GM12878 (cell line): ENCODE measurements around the gene LIN37. TPM values are rescaled to one million over a fixed set of nuclear protein-coding genes. Genes with fewer than 3 reads are reported as not detected.

Source experiments
- ATAC-seq: fragments of 200-7000 bp; cut with Tn5 transposase; 3 replicates; pipeline ENCODE4 v1.9.1; 2020; ENCODE audit warnings: mild to moderate bottlenecking, moderate library complexity
- BruUV-seq: library from RNA; stranded (reverse); fragments of 400-500 nt; replicated peaks from 2 replicates; lab custom pipeline; 2021; lab: Mats Ljungman, UMichigan
- CTCF ChIA-PET: fragments of 300-600 bp; sonication (Branson Sonifier 250); formaldehyde crosslinking; extraction: SDS; loops from one replicate; lab custom pipeline; 2021; ENCODE audit warnings: inconsistent platforms; lab: Yijun Ruan, JAX
- POLR2A ChIA-PET: fragments of 350-600 bp; formaldehyde crosslinking; extraction: SDS; loops from one replicate; lab custom pipeline; 2021; ENCODE audit warnings: inconsistent platforms; lab: Charles Lee
- RAD21 ChIA-PET: fragments of 300-600 bp; sonication (Branson Sonifier 250); formaldehyde crosslinking; loops from one replicate; lab custom pipeline; 2023; ENCODE audit warnings: antibody characterized with exemption; ENCODE audit not compliant: unreplicated experiment; lab: Charles Lee
- SMC1A ChIA-PET: fragments of 300-600 bp; sonication (Branson Sonifier 250); formaldehyde crosslinking; loops from one replicate; lab custom pipeline; 2023; ENCODE audit not compliant: unreplicated experiment, uncharacterized antibody; lab: Charles Lee
- DNase-seq: peaks from one replicate; pipeline ENCODE4 v3.0.0-alpha.2; 2011; ENCODE audit warnings: low read depth, low spot score
- FAIRE-seq: peaks from 3 replicates; lab custom pipeline; 2011; peaks lifted over from hg19 to GRCh38; lab: Jason Lieb, UNC
- H2AFZ ChIP-seq: 2 replicates; pipeline ENCODE4 v1.6.0; 2011; ENCODE audit warnings: low read depth, low read length, control low read depth; ENCODE audit not compliant: control insufficient read depth
- H3K27ac ChIP-seq: 2 replicates; pipeline ENCODE4 v1.5.1; 2011; ENCODE audit warnings: control low read depth; ENCODE audit not compliant: control insufficient read depth, insufficient read depth
- H3K27me3 ChIP-seq, 2 experiments: replicated peaks in 1 of 2; 2 replicates each; pipeline versions ENCODE4 v1.6.0 to v1.6.1; 2011; ENCODE audit warnings: low read length in 1 of 2; ENCODE audit not compliant: control insufficient read depth in 2 of 2, insufficient read depth in 2 of 2
- H3K36me3 ChIP-seq, 2 experiments: 2 replicates each; pipeline ENCODE4 v1.5.1; 2011; ENCODE audit warnings: low read length in 1 of 2; ENCODE audit not compliant: control insufficient read depth in 2 of 2, insufficient read depth in 2 of 2
- H3K4me1 ChIP-seq: 2 replicates; pipeline ENCODE4 v1.6.1; 2011; ENCODE audit warnings: mild to moderate bottlenecking, low read length, moderate library complexity, mixed read lengths; ENCODE audit not compliant: control insufficient read depth, insufficient read depth
- H3K4me2 ChIP-seq: 2 replicates; pipeline ENCODE4 v1.6.0; 2011; ENCODE audit warnings: control low read depth; ENCODE audit not compliant: control insufficient read depth, insufficient read depth
- H3K4me3 ChIP-seq: fragments of 200-600 bp; sonication (generic); 2 replicates; pipeline ENCODE4 v1.5.1; 2016
- H3K79me2 ChIP-seq: 2 replicates; pipeline ENCODE4 v1.6.0; 2011; ENCODE audit warnings: low read length; ENCODE audit not compliant: control insufficient read depth, insufficient read depth
- H3K9ac ChIP-seq: 2 replicates; pipeline ENCODE4 v1.8.0; 2011; ENCODE audit warnings: low read length, control low read depth, mixed read lengths; ENCODE audit not compliant: control insufficient read depth, insufficient read depth
- H3K9me3 ChIP-seq: replicated peaks from 3 replicates; pipeline ENCODE4 v1.5.1; 2011; ENCODE audit warnings: mild to moderate bottlenecking, low read length; ENCODE audit not compliant: control insufficient read depth, insufficient read depth
- H4K20me1 ChIP-seq: 2 replicates; pipeline ENCODE4 v1.6.0; 2011; ENCODE audit not compliant: control insufficient read depth, insufficient read depth
- ATF2 ChIP-seq: IDR thresholded peaks from 2 replicates; pipeline ENCODE4 v1.6.1; 2012; ENCODE audit warnings: low read length, inconsistent platforms
- CBX5 ChIP-seq: sonication (generic); IDR thresholded peaks from 2 replicates; pipeline ENCODE4 v1.6.1; 2016; ENCODE audit warnings: low read depth, moderate library complexity, mild to moderate bottlenecking, inconsistent platforms
- CHD1 ChIP-seq: IDR thresholded peaks from 2 replicates; pipeline ENCODE4 v1.6.1; 2012; ENCODE audit warnings: low read depth, low read length, improper control_type of control experiment
- EZH2 ChIP-seq: IDR thresholded peaks from 2 replicates; pipeline ENCODE4 v1.6.1; 2012; ENCODE audit warnings: low read depth, mild to moderate bottlenecking, control low read depth, inconsistent platforms, low read length, borderline replicate concordance; ENCODE audit not compliant: control insufficient read depth
- LARP7 ChIP-seq: fragments of 450-650 bp; IDR thresholded peaks from 2 replicates; pipeline ENCODE4 v1.6.1; 2017; ENCODE audit warnings: mild to moderate bottlenecking
- NFXL1 ChIP-seq: fragments of 450-650 bp; IDR thresholded peaks from 2 replicates; pipeline ENCODE4 v1.6.1; 2017; ENCODE audit warnings: antibody characterized with exemption, mild to moderate bottlenecking, borderline replicate concordance
- SIN3A ChIP-seq: IDR thresholded peaks from 2 replicates; pipeline ENCODE4 v1.6.1; 2012; ENCODE audit warnings: low read depth, low read length, improper control_type of control experiment
- STAT1 ChIP-seq: fragments of 450-650 bp; conservative IDR thresholded peaks from 2 replicates; pipeline ENCODE4 v1.6.1; 2014; ENCODE audit warnings: antibody characterized with exemption, mild to moderate bottlenecking
- TCF7 ChIP-seq: IDR thresholded peaks from 2 replicates; pipeline ENCODE4 v1.6.1; 2014; ENCODE audit warnings: antibody characterized with exemption, borderline replicate concordance
- ZNF217 ChIP-seq: fragments of 450-650 bp; IDR thresholded peaks from 2 replicates; pipeline ENCODE4 v1.6.1; 2017; ENCODE audit warnings: antibody characterized with exemption, mild to moderate bottlenecking
- WGBS: methylation state at CpG from one replicate; pipeline ENCODE4 v1.1.6; 2016; ENCODE audit warnings: low lambda C conversion rate; ENCODE audit not compliant: insufficient replicate concordance, insufficient coverage; ENCODE audit errors: missing lambda C conversion rate; 5-methylcytosine and 5-hydroxymethylcytosine counted together
- in situ Hi-C: fragments of 300-500 bp; cut with MboI; formaldehyde crosslinking; loops from 9 replicates; pipeline ENCODE4 v1.14.3; 2018; ENCODE audit warnings: mixed read lengths
- intact Hi-C: fragments of 100-400 bp; cut with micrococcal nuclease; formaldehyde crosslinking; loops from one replicate; pipeline ENCODE4 v1.14.2; 2022; ENCODE audit not compliant: unreplicated experiment
- polyA plus RNA-seq, 11 experiments: library from polyadenylated mRNA; depleted of rRNA in 4 of 11; unstranded in 6 of 11; stranded (reverse) in 5 of 11; fragments of >200 nt; fragmentation: Nextera tagmentation in 4 of 11; fragmentation: Illumina TruSeq in 1 of 11; extraction: Ambion mirVana in 4 of 11; extraction: Trizol in 1 of 11; gene quantifications; 1 replicate in 1 of 11; 2 replicates in 10 of 11; pipeline versions ENCODE4 v1.2.1 to v1.2.3, GENCODE V29; 2011 to 2016; ENCODE audit warnings: inconsistent platforms in 2 of 11, missing spikeins in 2 of 11, low read depth in 1 of 11
- total RNA-seq, 4 experiments: library from RNA; depleted of rRNA in 3 of 4; stranded (reverse); fragments of >200 nt in 3 of 4; fragmentation: Illumina TruSeq in 1 of 4; extraction: Trizol in 1 of 4; gene quantifications; 2 replicates each; pipeline versions ENCODE4 v1.2.1 to v1.2.3, GENCODE V29; 2013 to 2021
- TF ChIP-seq, protein P1 (sequence below): fragments of 450-650 bp; formaldehyde crosslinking; IDR thresholded peaks from 2 replicates; pipeline ENCODE4 v1.4.0; 2020; ENCODE audit warnings: mild to moderate bottlenecking, moderate library complexity

The LIN37 gene
- total and polyA plus RNA-seq, 10 of the 15 experiments (the other 5 are each of a cell fraction or from before 2014, with no cell fraction given), result 0.69 to 11.9 (median 7.6) TPM

DNA sequence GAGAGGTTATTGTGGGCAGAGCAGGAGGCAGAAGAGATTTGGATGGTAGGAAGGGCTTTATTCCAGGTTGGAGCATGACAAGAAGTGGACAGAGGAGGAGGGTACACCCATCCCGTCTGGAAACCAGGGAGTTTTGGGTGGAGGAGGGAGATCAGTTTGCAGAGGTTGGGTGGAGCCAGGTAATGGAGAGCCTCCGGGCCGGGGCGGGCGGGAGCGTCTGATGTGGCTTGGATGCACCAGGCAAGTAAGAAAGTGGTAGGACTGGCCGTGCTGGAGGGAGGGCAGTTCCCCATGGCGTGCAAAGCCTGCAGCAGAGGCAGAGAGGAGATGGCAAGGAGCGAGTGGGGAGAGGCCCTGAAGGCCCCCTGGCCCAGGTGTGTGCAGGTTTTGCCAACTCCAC is 17.0 kb upstream of the LIN37 start:
- WGBS, result 78% methylated on average over 6 of the region's 9 CpGs
- ATAC-seq, result no peak
- Histone ChIP-seq H3K36me3 (peaks cover 14 to 40% of the 10 kb centered on the region in 2 experiments), H3K9me3 (no peaks in the 10 kb centered on the region), H3K4me1 (no peaks in the 10 kb centered on the region), H3K79me2 (no peaks in the 10 kb centered on the region), H3K4me2 (no peak overlapping the region), H3K4me3 (no peak overlapping the region), H2AFZ (no peak overlapping the region), H4K20me1 (no peaks in the 10 kb centered on the region), H3K9ac (no peak overlapping the region), H3K27ac (no peak overlapping the region), H3K27me3 (no peaks in the 10 kb centered on the region)
- no TSS peak for BruUV-seq
- no peak for FAIRE-seq
- intact Hi-C loops (no loop called here), in situ Hi-C loops (no loop called here)
- ChIA-PET CTCF (no interaction called here), SMC1A (no interaction called here), RAD21 (no interaction called here), POLR2A (no interaction called here)
- no peak for TF ChIP-seq SIN3A
- no peak for DNase-seq

DNA sequence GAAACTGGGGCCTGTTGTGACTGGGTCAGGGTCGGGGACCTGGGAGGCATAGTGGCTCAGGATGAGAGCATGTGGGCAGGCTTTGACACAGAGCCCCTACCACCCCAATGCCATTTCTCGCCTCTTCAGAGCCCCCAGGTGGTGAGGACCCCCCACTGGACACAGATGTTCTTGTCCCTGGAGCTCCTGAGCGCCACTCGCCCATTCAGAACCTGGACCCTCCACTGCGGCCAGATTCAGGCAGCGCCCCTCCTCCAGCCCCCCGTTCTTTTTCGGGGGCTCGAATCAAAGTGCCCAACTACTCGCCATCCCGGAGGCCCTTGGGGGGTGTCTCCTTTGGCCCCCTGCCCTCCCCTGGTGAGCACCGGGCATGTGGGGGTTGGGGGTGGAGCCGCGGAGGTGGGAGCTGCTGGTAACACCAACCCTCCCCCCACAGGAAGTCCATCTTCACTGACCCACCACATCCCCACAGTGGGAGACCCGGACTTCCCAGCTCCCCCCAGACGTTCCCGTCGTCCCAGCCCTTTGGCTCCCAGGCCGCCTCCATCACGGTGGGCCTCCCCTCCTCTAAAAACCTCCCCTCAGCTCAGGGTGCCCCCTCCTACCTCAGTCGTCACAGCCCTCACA is 16.5 kb upstream of the LIN37 start:
- CTCF ChIA-PET, result interaction anchor here (0.6 kb wide), 1 partner anchor 161 kb away, joined by 5 read pairs; no protein-coding TSS in a partner anchor
- SMC1A ChIA-PET, result no interaction called here
- Histone ChIP-seq H2AFZ (no peak overlapping the region), H4K20me1 (no peaks in the 10 kb centered on the region), H3K4me1 (no peaks in the 10 kb centered on the region), H3K27me3 (no peaks in the 10 kb centered on the region), H3K36me3 (peaks cover 18 to 43% of the 10 kb centered on the region in 2 experiments), H3K79me2 (no peaks in the 10 kb centered on the region), H3K4me2 (no peak overlapping the region), H3K27ac (no peak overlapping the region), H3K4me3 (no peak overlapping the region), H3K9me3 (no peaks in the 10 kb centered on the region), H3K9ac (no peak overlapping the region)
- DNase-seq, result no peak
- RAD21 ChIA-PET, result no interaction called here
- WGBS, result 90% methylated on average over 20 of the region's 21 CpGs
- intact Hi-C loops, result no loop called here
- in situ Hi-C loops, result no loop called here
- ATAC-seq, result no peak
- FAIRE-seq, result no peak
- POLR2A ChIA-PET, result no interaction called here
- BruUV-seq, result no TSS peak
- TF ChIP-seq EZH2, result no peak
- TF ChIP-seq STAT1, result no peak
- no peak for TF ChIP-seq ATF2
- TF ChIP-seq NFXL1, result no peak
- TF ChIP-seq ZNF217, result no peak
- no peak for TF ChIP-seq CBX5
- no peak for TF ChIP-seq LARP7
- TF ChIP-seq, protein P1, sequence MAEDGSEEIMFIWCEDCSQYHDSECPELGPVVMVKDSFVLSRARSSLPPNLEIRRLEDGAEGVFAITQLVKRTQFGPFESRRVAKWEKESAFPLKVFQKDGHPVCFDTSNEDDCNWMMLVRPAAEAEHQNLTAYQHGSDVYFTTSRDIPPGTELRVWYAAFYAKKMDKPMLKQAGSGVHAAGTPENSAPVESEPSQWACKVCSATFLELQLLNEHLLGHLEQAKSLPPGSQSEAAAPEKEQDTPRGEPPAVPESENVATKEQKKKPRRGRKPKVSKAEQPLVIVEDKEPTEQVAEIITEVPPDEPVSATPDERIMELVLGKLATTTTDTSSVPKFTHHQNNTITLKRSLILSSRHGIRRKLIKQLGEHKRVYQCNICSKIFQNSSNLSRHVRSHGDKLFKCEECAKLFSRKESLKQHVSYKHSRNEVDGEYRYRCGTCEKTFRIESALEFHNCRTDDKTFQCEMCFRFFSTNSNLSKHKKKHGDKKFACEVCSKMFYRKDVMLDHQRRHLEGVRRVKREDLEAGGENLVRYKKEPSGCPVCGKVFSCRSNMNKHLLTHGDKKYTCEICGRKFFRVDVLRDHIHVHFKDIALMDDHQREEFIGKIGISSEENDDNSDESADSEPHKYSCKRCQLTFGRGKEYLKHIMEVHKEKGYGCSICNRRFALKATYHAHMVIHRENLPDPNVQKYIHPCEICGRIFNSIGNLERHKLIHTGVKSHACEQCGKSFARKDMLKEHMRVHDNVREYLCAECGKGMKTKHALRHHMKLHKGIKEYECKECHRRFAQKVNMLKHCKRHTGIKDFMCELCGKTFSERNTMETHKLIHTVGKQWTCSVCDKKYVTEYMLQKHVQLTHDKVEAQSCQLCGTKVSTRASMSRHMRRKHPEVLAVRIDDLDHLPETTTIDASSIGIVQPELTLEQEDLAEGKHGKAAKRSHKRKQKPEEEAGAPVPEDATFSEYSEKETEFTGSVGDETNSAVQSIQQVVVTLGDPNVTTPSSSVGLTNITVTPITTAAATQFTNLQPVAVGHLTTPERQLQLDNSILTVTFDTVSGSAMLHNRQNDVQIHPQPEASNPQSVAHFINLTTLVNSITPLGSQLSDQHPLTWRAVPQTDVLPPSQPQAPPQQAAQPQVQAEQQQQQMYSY (CRISPR knock-in tag), result no peak
- no peak for TF ChIP-seq CHD1
- TF ChIP-seq SIN3A, result no peak
- no peak for TF ChIP-seq TCF7
